Measurements from ENCODE around the gene ADGRG3.
"Not testable (repeated sequence)": the region's sequence is repeated elsewhere in the genome, so short reads cannot be mapped to it uniquely, and the experiment has no call there.

The ADGRG3 gene

GRCh38 chr16:57711346-57711745 is 43.2 kb downstream of the ADGRG3 start:
- CTCF ChIA-PET: interaction anchor here (0.7 to 1.5 kb wide), 8 partner anchors 9 to 120 kb away, joined by 3 to 6 read pairs (median 4); partner anchors contain the start of gene ADGRG3
- Histone ChIP-seq H3K4me3 (ENCODE audit: control insufficient read depth in 1 of 7, extremely low read depth in 1 of 7, insufficient read depth in 4 of 7, low read depth in 2 of 7, low read length in 6 of 7) (no peak overlapping the region), H3K9me3 (ENCODE audit: control extremely low read depth in 1 of 5, control insufficient read depth in 4 of 5, insufficient read depth in 2 of 5, low read depth in 1 of 5, low read length in 4 of 5) (no peaks in the 10 kb centered on the region), H3K36me3 (ENCODE audit: control insufficient read depth in 4 of 4, insufficient read depth in 4 of 4, low read length in 3 of 4) (no peaks in the 10 kb centered on the region), H3K4me1 (ENCODE audit: control extremely low read depth in 1 of 4, control insufficient read depth in 4 of 4, insufficient read depth in 4 of 4, low read length in 3 of 4) (peaks cover 0 to 7% (median 4%) of the 10 kb centered on the region in 4 experiments), H3K27ac (ENCODE audit: insufficient read depth in 1 of 2, low read depth in 1 of 2, low read length in 2 of 2, poor library complexity in 1 of 2, severe bottlenecking in 2 of 2) (no peak overlapping the region), H3K27me3 (replicated peaks in 2 of 5; ENCODE audit: control insufficient read depth in 4 of 5, insufficient read depth in 5 of 5, low read length in 4 of 5) (no peaks in the 10 kb centered on the region)
- 95% methylated on average over 5 of the region's 5 CpGs for WGBS (ENCODE audit: insufficient coverage)
- DNase-seq: no peak
- POLR2A ChIA-PET: interaction anchor here (0.6 to 1.2 kb wide), 2 partner anchors 10 to 27 kb away, joined by 3 read pairs; no protein-coding TSS in a partner anchor

GRCh38 chr16:57711993-57712392 is 43.9 kb downstream of the ADGRG3 start:
- 100% methylated on average over 1 of the region's 3 CpGs for WGBS (ENCODE audit: insufficient coverage)
- Histone ChIP-seq H3K9me3 (ENCODE audit: control extremely low read depth in 1 of 5, control insufficient read depth in 4 of 5, insufficient read depth in 2 of 5, low read depth in 1 of 5, low read length in 4 of 5) (no peaks in the 10 kb centered on the region), H3K4me3 (ENCODE audit: control insufficient read depth in 1 of 7, extremely low read depth in 1 of 7, insufficient read depth in 4 of 7, low read depth in 2 of 7, low read length in 6 of 7) (no peak overlapping the region), H3K4me1 (ENCODE audit: control extremely low read depth in 1 of 4, control insufficient read depth in 4 of 4, insufficient read depth in 4 of 4, low read length in 3 of 4) (peaks cover 0 to 7% (median 4%) of the 10 kb centered on the region in 4 experiments), H3K36me3 (ENCODE audit: control insufficient read depth in 4 of 4, insufficient read depth in 4 of 4, low read length in 3 of 4) (no peaks in the 10 kb centered on the region), H3K27me3 (replicated peaks in 2 of 5; ENCODE audit: control insufficient read depth in 4 of 5, insufficient read depth in 5 of 5, low read length in 4 of 5) (no peaks in the 10 kb centered on the region), H3K27ac (ENCODE audit: insufficient read depth in 1 of 2, low read depth in 1 of 2, low read length in 2 of 2, poor library complexity in 1 of 2, severe bottlenecking in 2 of 2) (no peak overlapping the region)
- no peak for DNase-seq
- POLR2A ChIA-PET: no interaction called here
- CTCF ChIA-PET: interaction anchor here (0.7 to 1.5 kb wide), 8 partner anchors 8 to 121 kb away, joined by 3 to 6 read pairs (median 3); no protein-coding TSS in a partner anchor

GRCh38 chr16:57712569-57712968 is 44.5 kb downstream of the ADGRG3 start:
- CTCF ChIA-PET: interaction anchor here (0.8 to 1.3 kb wide), 3 partner anchors 11 to 56 kb away, joined by 3 read pairs; no protein-coding TSS in a partner anchor
- H3K27me3 ChIP-seq (replicated peaks in 2 of 5; ENCODE audit: control insufficient read depth in 4 of 5, insufficient read depth in 5 of 5, low read length in 4 of 5); H3K4me1 ChIP-seq (ENCODE audit: control extremely low read depth in 1 of 4, control insufficient read depth in 4 of 4, insufficient read depth in 4 of 4, low read length in 3 of 4); H3K9me3 ChIP-seq (ENCODE audit: control extremely low read depth in 1 of 5, control insufficient read depth in 4 of 5, insufficient read depth in 2 of 5, low read depth in 1 of 5, low read length in 4 of 5); H3K36me3 ChIP-seq (ENCODE audit: control insufficient read depth in 4 of 4, insufficient read depth in 4 of 4, low read length in 3 of 4); DNase-seq; H3K27ac ChIP-seq (ENCODE audit: insufficient read depth in 1 of 2, low read depth in 1 of 2, low read length in 2 of 2, poor library complexity in 1 of 2, severe bottlenecking in 2 of 2); POLR2A ChIA-PET; H3K4me3 ChIP-seq (ENCODE audit: control insufficient read depth in 1 of 7, extremely low read depth in 1 of 7, insufficient read depth in 4 of 7, low read depth in 2 of 7, low read length in 6 of 7): not testable (repeated sequence)
- WGBS (ENCODE audit: insufficient coverage): 94% methylated on average over 5 of the region's 6 CpGs

GRCh38 chr16:57713596-57713995 is 45.5 kb downstream of the ADGRG3 start:
- WGBS (ENCODE audit: insufficient coverage): 96% methylated on average over 8 of the region's 8 CpGs
- POLR2A ChIA-PET: no interaction called here
- no peak for DNase-seq
- H3K9me3 ChIP-seq (ENCODE audit: control extremely low read depth in 1 of 5, control insufficient read depth in 4 of 5, insufficient read depth in 2 of 5, low read depth in 1 of 5, low read length in 4 of 5): no peaks in the 10 kb centered on the region
- no peaks in the 10 kb centered on the region for H3K36me3 ChIP-seq (ENCODE audit: control insufficient read depth in 4 of 4, insufficient read depth in 4 of 4, low read length in 3 of 4)
- no peak overlapping the region for H3K4me3 ChIP-seq (ENCODE audit: control insufficient read depth in 1 of 7, extremely low read depth in 1 of 7, insufficient read depth in 4 of 7, low read depth in 2 of 7, low read length in 6 of 7)
- CTCF ChIA-PET: interaction anchor here (1.0 to 1.5 kb wide), 6 partner anchors 13 to 136 kb away, joined by 3 to 5 read pairs (median 3); partner anchors contain the start of gene ADGRG3
- H3K27me3 ChIP-seq (replicated peaks in 2 of 5; ENCODE audit: control insufficient read depth in 4 of 5, insufficient read depth in 5 of 5, low read length in 4 of 5): no peaks in the 10 kb centered on the region
- H3K4me1 ChIP-seq (ENCODE audit: control extremely low read depth in 1 of 4, control insufficient read depth in 4 of 4, insufficient read depth in 4 of 4, low read length in 3 of 4): peaks cover 0 to under 1% (median 0%) of the 10 kb centered on the region in 4 experiments
- no peak overlapping the region for H3K27ac ChIP-seq (ENCODE audit: insufficient read depth in 1 of 2, low read depth in 1 of 2, low read length in 2 of 2, poor library complexity in 1 of 2, severe bottlenecking in 2 of 2)

GRCh38 chr16:57714047-57714446 is 45.9 kb downstream of the ADGRG3 start:
- 98% methylated on average over 5 of the region's 6 CpGs for WGBS (ENCODE audit: insufficient coverage)
- H3K27me3 ChIP-seq (replicated peaks in 2 of 5; ENCODE audit: control insufficient read depth in 4 of 5, insufficient read depth in 5 of 5, low read length in 4 of 5): no peaks in the 10 kb centered on the region

GRCh38 chr16:57720142-57720575 is 52.1 kb downstream of the ADGRG3 start:
- POLR2A ChIA-PET: no interaction called here
- Histone ChIP-seq H3K4me1 (ENCODE audit: control extremely low read depth in 1 of 4, control insufficient read depth in 4 of 4, insufficient read depth in 4 of 4, low read length in 3 of 4) (peaks cover 0 to 39% (median 6%) of the 10 kb centered on the region in 4 experiments), H3K4me3 (ENCODE audit: control insufficient read depth in 1 of 7, extremely low read depth in 1 of 7, insufficient read depth in 4 of 7, low read depth in 2 of 7, low read length in 6 of 7) (no peak overlapping the region), H3K9me3 (ENCODE audit: control extremely low read depth in 1 of 5, control insufficient read depth in 4 of 5, insufficient read depth in 2 of 5, low read depth in 1 of 5, low read length in 4 of 5) (no peaks in the 10 kb centered on the region), H3K36me3 (ENCODE audit: control insufficient read depth in 4 of 4, insufficient read depth in 4 of 4, low read length in 3 of 4) (no peaks in the 10 kb centered on the region), H3K27me3 (replicated peaks in 2 of 5; ENCODE audit: control insufficient read depth in 4 of 5, insufficient read depth in 5 of 5, low read length in 4 of 5) (no peaks in the 10 kb centered on the region), H3K27ac (ENCODE audit: insufficient read depth in 1 of 2, low read depth in 1 of 2, low read length in 2 of 2, poor library complexity in 1 of 2, severe bottlenecking in 2 of 2) (no peak overlapping the region)
- WGBS (ENCODE audit: insufficient coverage): 67% methylated on average over 3 of the region's 3 CpGs
- CTCF ChIA-PET: interaction anchor here (0.6 to 11.7 kb wide), 14 partner anchors 9 to 144 kb away, joined by 3 to 72 read pairs (median 4); partner anchors contain the start of genes ADGRG3, DRC7 and KATNB1
- DNase-seq: peak; percentile 77 to 88 (median 85)

More at GRCh38 chr16:57714047-57714446, 45.9 kb downstream of the ADGRG3 start:
- ChIA-PET CTCF (interaction anchor here (0.7 to 1.5 kb wide), 8 partner anchors 11 to 137 kb away, joined by 3 to 5 read pairs (median 3); partner anchors contain the start of gene ADGRG3), POLR2A (no interaction called here)
- no peaks in the 10 kb centered on the region for H3K9me3 ChIP-seq (ENCODE audit: control extremely low read depth in 1 of 5, control insufficient read depth in 4 of 5, insufficient read depth in 2 of 5, low read depth in 1 of 5, low read length in 4 of 5)
- H3K4me3 ChIP-seq (ENCODE audit: control insufficient read depth in 1 of 7, extremely low read depth in 1 of 7, insufficient read depth in 4 of 7, low read depth in 2 of 7, low read length in 6 of 7): no peak overlapping the region
- DNase-seq: no peak
- no peak overlapping the region for H3K27ac ChIP-seq (ENCODE audit: insufficient read depth in 1 of 2, low read depth in 1 of 2, low read length in 2 of 2, poor library complexity in 1 of 2, severe bottlenecking in 2 of 2)
- no peaks in the 10 kb centered on the region for H3K4me1 ChIP-seq (ENCODE audit: control extremely low read depth in 1 of 4, control insufficient read depth in 4 of 4, insufficient read depth in 4 of 4, low read length in 3 of 4)
- no peaks in the 10 kb centered on the region for H3K36me3 ChIP-seq (ENCODE audit: control insufficient read depth in 4 of 4, insufficient read depth in 4 of 4, low read length in 3 of 4)

- POLR2A ChIA-PET: no interaction called here
- DNase-seq: no peak
- Histone ChIP-seq H3K9me3 (ENCODE audit: control extremely low read depth in 1 of 5, control insufficient read depth in 4 of 5, insufficient read depth in 2 of 5, low read depth in 1 of 5, low read length in 4 of 5) (no peaks in the 10 kb centered on the region), H3K4me1 (ENCODE audit: control extremely low read depth in 1 of 4, control insufficient read depth in 4 of 4, insufficient read depth in 4 of 4, low read length in 3 of 4) (peaks cover 0 to 45% (median 10%) of the 10 kb centered on the region in 4 experiments), H3K27me3 (replicated peaks in 2 of 5; ENCODE audit: control insufficient read depth in 4 of 5, insufficient read depth in 5 of 5, low read length in 4 of 5) (no peaks in the 10 kb centered on the region), H3K36me3 (ENCODE audit: control insufficient read depth in 4 of 4, insufficient read depth in 4 of 4, low read length in 3 of 4) (no peaks in the 10 kb centered on the region), H3K4me3 (ENCODE audit: control insufficient read depth in 1 of 7, extremely low read depth in 1 of 7, insufficient read depth in 4 of 7, low read depth in 2 of 7, low read length in 6 of 7) (no peak overlapping the region), H3K27ac (ENCODE audit: insufficient read depth in 1 of 2, low read depth in 1 of 2, low read length in 2 of 2, poor library complexity in 1 of 2, severe bottlenecking in 2 of 2) (no peak overlapping the region)
- CTCF ChIA-PET: interaction anchor here (0.7 to 11.7 kb wide), 14 partner anchors 10 to 148 kb away, joined by 3 to 72 read pairs (median 3); partner anchors contain the start of gene DRC7
- WGBS (ENCODE audit: insufficient coverage): 91% methylated on average over 8 of the region's 17 CpGs
Observed at GRCh38 chr16:57721356-57722209, 53.5 kb downstream of the ADGRG3 start.
